ENCODE measurements around the gene HS6ST2.

Gene HS6ST2

DNA sequence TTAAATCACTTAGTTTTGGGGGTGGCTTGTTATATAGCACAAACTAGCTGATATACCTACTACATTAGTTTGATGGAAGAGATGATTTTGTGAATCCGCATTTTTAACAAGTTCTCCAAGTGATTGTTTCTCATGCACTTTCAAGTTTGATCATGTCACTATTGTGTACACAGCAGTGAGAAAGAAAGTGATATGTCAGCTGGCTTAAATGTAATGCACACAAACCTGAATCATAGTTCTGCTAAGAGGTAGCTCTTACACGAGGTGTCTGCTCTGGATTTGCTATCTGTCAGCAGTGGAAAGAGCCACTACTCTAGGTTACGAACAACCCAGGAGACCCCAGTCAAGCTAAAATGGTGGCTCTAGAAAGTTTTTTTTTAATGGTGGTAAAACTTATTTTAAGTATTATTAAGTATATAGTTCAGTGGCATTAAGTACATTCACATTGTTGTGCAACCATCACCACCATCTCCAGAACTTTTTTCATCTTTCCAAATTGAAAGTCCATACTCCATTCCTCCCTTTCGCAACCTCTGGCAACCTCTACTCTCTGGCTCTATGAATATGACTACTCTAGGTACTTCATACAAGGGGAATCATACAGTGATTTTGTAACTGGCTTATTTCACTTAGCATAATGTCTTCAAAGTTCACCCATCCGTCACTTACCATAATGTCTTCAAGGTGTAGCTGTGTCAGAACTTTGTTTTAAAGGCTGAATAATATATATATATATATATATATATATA is 147.3 kb downstream of the HS6ST2 start:
- no peak for TF ChIP-seq CTCF (conservative IDR thresholded peaks at IDR 0.05)
- TF ChIP-seq ZFX (IDR thresholded peaks at IDR 0.05), result no peak
- H3K27ac ChIP-seq, result no peak overlapping the region

DNA sequence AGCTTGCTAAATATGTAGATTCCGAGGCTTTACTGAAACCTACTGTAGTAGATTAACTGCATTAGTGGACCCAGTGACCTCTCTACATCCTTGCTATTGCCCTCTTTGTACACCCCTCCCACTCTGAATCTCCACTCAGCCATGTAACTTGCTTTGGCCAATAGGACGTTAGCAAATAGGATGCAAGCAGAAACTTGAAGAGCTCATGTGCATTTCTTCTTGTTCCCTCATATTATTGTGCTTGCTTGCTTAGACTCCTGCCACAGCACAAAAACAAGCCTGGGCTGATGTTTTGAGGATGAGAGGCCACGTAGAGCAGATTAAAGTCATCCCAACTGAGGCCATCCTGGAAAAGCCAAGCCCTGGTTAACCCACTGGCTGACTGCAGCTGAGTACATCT is 147.9 kb downstream of the HS6ST2 start:
- TF ChIP-seq ZFX (IDR thresholded peaks at IDR 0.05) (no peak), CTCF (conservative IDR thresholded peaks at IDR 0.05) (no peak)
- no peak overlapping the region for H3K27ac ChIP-seq

- TF ChIP-seq ZFX (IDR thresholded peaks at IDR 0.05) (no peak), CTCF (conservative IDR thresholded peaks at IDR 0.05) (no peak)
- no peak overlapping the region for H3K27ac ChIP-seq
Observed at GRCh38 chrX:132809581-132809980, 148.8 kb downstream of the HS6ST2 start.

DNA sequence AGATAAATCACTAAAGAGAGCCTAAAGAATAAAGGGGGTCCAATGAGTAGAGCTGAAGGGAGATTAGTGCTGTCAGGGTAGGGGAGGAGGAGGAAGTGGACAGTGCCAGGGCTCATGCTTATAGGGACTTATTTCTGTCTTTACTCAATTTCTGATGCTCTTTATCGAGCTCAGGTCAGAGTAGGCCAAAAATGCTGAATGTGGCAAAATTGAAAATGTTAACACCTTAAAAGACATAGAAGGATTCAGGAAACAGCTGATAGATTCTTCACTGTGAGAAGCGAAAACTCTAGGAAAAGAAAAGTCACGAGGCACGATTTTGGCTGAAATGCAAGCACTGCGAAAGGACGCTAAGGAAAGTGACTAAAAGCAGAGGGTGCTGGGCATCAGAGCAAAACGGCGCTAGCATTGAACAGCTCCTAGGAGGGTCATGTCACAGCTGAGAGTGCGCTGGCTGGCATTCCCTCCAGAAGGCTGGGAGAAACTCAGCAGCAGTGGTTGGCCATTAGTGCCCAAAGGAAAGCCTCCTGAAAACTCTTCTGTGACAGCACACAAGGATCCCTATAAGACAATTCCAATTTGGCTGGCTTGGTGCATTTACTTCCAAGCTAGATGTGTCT is 150.9 kb downstream of the HS6ST2 start:
- no peak overlapping the region for H3K27ac ChIP-seq
- TF ChIP-seq CTCF (conservative IDR thresholded peaks at IDR 0.05), result no peak
- no peak for TF ChIP-seq ZFX (IDR thresholded peaks at IDR 0.05)

- no peak for TF ChIP-seq CTCF (conservative IDR thresholded peaks at IDR 0.05)
- no peak for TF ChIP-seq ZFX (IDR thresholded peaks at IDR 0.05)
- no peak overlapping the region for H3K27ac ChIP-seq
Observed at GRCh38 chrX:132802033-132802432, 156.4 kb downstream of the HS6ST2 start.

- TF ChIP-seq CTCF (conservative IDR thresholded peaks at IDR 0.05) (no peak), ZFX (IDR thresholded peaks at IDR 0.05) (no peak)
- no peak overlapping the region for H3K27ac ChIP-seq
Observed at GRCh38 chrX:132795181-132795580, 163.2 kb downstream of the HS6ST2 start.

DNA sequence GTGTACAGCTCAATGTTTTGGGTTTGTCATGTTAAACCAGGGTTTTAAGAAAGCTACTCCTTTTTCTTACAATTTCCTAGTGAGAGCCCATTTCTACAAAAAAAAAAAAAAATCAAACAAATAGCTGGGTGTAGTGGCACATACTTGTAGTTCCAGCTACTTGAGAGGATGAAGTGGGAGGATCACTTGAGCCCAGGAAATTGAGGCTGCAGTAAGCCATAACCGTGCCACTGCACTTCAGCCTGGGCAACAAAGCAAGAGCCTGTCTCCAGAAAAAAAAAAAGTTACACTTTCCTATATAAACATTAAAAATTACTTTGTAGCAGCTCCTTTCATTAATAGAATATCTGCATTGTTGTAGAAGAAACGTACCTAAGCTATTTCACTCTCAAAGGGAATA is 166.7 kb downstream of the HS6ST2 start:
- TF ChIP-seq CTCF (conservative IDR thresholded peaks at IDR 0.05), result no peak
- TF ChIP-seq ZFX (IDR thresholded peaks at IDR 0.05), result no peak
- H3K27ac ChIP-seq, result no peak overlapping the region
